NCI-H128 (cell line): ENCODE results near the gene OR2D3.
"Not testable (repeated sequence)": the region's sequence is repeated elsewhere in the genome, so short reads cannot be mapped to it uniquely, and the experiment has no call there.

ENCODE experiments used
- DNase-seq: peaks from one replicate; lab custom pipeline; 2025; ENCODE audit not compliant: unreplicated experiment; lab: John Stamatoyannopoulos, UW

Gene OR2D3

DNA sequence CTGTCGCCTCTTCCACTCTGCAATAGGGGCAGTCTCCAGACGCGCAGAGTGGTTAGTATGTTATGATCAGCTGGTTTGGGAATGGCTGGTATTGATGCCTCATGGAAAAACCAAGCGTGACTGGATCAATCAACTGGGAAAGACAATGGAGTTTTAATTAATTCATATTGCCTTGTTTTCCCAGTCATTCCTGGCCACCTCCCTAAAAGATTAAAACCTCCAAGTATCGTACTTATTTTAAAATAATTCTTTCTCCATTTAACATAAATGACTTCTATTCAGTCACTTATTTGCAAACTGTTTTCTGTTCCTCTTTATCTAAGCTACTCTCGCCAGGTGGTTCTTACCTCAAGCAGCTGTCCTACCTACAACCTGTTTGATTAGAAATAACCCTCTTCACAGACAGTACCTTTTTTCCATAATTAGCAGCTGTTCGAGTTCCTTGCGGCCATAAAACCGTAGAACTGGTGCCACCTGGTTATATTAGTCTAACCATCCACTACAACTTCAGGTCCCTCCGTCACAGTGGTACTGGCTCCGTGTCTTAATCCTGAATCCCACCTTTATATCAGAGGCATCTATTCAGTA lies 6.3 kb downstream of the OR2D3 start:
- no peak for DNase-seq

DNA sequence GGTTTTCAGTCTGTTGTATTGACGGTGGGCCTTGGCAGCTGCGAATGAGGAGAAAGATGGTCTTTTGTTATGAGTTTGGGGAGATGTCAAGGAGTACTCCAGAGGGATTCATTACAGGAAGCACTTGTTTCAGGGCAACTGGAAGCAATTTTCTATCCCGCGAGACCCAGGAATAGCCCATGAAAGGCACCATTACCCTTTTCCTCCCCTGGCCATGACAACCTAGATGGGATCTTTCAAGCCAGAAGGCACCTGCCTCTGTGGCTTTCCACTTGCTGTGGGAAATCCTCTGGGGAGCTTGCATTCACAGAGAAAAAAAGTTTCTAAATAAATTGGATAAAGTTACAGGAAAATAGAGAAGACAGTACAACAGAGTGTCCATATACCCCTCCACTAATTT lies 8.1 kb downstream of the OR2D3 start:
- DNase-seq, result no peak

DNA sequence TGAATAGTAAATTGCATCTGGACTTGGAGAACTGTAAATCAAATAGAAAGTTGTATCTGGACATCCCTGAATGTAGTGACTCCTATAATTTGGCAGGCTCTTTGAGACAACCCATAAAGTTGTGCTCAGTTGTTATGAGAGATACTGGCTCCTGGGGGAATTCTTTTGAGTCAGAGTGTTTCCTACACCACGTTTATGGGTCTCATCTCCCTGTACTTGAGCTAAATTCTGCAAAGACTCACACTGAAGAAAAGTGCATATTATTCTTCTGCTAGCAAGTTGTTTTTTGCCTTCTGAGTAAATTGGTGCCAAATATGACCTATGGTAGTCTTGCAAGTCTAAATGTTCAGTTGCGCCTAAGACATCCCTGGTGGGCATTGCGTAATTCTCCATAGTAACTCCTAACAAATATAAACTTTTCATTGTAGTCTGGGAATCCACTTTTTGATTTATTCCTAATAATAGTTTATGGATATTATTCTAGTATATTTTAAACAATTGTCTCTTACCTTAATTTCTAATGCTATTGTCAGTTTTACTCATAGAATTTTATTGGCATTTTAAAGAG lies 10.4 kb downstream of the OR2D3 start:
- no peak for DNase-seq

DNA sequence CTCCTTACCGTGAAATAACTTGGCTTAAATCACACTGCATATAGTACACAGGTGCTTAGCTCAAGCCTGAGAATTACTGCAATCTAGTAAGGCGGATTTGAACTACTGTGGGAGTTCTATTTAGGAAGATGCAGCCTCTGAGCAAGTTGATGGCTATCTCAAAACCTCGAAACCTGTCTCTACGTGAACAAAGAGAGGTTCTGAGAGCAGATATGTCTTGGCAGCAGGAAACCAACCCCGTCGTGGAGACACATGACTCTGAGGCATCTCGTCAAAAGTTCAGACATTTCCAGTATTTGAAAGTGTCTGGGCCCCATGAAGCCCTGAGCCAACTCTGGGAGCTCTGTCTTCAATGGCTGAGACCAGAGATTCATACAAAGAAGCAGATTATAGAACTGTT lies 11.3 kb downstream of the OR2D3 start:
- no peak for DNase-seq

DNA sequence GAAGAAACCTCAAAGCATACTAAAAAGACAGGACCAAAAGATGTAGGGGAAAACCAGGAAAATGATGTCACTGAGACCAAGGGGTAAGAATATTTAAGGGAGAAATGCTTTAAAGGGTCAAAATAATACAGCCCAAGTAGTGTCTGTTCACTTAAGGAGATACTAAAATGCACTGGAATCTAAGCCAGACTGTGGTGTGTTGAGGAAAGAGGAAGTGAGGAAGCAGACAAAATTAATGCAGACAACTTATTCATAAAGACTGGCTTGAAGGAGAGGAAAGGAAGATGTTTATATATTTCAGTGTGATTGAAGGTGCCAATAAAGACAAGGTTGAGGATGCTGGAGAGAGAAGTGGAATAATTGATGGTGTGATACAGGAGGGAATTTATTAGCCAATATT lies 21.2 kb downstream of the OR2D3 start:
- DNase-seq, result no peak

DNA sequence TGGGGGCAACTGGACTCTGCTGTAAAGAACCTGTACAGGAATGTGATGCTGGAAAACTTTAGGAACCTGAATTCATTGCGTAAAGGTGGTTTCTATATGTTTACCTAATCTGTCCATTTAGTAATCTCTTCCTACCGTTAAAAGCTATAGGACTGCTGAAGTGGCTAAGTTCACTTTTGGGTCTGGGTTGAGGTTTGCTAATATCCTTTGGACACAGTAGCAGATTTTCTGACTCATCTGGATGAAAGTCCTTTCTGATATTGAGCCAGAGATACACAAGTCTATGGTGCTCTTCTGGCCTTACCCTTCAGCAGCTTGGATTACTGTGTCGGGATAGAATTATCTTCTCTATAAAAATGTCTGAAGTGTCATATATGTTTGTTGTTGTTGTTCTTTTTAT lies 22.3 kb downstream of the OR2D3 start:
- DNase-seq, result no peak

DNA sequence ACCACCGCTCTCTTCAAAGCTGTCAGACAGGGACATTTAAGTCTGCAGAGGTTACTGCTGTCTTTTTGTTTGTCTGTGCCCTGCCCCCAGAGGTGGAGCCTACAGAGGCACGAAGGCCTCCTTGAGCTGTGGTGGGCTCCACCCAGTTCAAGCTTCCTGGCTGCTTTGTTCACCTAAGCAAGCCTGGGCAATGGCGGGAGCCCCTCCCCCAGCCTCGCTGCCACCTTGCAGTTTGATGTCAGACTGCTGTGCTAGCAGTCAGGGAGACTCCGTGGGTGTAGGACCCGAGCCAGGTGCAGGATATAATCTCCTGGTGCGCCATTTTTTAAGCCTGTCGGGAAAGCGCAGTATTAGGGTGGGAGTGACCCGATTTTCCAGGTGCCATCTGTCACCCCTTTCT lies 33.4 kb downstream of the OR2D3 start:
- not testable (repeated sequence) for DNase-seq

DNA sequence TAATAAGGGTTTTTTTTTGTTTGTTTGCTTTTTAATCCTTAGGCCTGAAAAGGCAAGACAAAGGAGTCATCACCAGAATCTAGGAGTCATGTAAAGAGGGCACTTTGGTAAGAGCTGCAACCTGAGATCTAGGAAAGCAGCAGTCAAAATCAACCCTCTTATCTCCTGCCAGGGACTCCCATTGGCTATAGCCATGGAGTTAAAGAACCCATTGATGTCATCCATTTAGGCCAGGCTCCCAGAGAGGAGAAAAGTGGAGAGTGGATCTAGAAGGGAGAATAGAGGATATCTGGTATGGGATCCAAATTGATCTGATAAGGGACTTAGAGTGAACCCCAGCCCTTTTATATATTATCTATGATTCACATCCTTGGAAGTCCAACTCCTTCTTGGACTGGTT lies 41.3 kb downstream of the OR2D3 start:
- no peak for DNase-seq

DNA sequence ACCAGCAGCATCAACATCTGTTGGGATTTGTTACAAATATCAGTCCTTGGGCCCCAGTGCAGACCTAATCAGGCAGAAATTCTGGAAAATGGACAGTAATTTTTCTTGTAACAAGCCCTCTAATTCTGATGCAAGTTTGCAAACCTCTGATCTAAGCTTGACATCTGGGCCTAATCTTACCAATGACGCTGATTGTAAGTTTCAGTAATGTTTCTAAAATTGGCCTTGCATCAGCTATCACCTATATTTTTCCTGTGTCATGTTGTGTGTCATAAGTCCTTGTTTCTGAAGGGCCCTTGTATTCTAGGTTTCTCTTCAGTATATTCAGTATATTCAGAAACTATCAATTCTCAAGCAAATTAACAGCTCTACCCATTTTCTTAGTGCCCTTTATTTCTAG lies 41.9 kb downstream of the OR2D3 start:
- no peak for DNase-seq

DNA sequence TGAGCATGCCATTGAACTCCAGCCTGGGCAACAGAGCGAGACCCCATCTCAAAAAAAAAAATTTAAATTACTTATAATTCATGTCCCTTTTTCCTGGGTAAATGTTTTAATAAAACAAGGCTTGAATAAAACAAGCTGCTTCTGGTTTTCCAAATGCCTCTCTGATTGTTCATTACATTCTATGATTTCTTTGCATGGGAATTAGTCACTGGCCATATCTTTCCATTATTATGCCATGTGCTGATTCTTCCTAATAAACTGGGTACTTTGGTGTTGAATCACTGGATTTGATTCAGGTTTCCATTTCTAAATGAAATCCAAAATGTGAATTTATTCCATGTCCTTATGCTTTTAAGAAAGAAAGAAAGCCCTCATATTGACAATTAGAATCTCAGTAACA lies 48.0 kb downstream of the OR2D3 start:
- DNase-seq, result no peak

DNA sequence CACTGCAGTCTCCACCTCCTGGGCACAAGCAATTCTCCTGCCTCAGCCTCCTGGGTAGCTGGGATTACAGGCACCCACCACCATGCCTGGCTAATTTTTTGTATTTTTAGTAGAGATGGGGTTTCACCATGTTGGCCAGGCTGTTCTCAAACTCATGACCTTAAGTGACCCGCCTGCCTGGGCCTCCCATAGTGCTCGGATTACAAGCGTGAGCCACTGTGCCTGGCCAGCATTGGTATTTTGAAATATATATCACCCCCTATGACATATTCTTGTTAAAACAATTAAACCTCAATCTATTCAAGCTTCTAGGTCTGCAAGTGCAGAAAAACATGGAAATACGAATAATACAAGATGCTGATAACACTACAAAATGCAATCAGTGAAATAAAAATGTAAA lies 49.1 kb downstream of the OR2D3 start:
- DNase-seq, result not testable (repeated sequence)
